ENCODE results near the gene ROBO3.

The ROBO3 gene

DNA sequence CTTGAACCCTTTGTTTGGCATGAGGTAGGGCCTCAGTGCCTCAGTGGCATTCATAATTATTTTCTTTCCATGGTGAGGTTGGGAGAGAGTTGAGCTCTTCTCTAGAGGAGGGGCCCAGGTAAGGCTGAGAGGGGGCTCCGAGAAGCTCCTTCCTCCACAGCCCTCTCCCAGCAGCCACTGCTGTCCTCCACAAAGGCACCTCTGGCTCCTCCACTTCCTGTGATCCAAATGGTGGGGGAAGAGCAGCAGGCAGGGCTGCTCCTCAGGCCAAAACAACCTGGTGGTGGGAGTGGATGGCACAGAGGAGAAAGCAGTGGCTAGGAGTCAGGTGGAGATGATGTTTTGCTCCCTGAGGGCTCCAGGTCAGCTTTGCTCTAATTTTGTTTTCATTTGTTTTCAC, 19.1 kb downstream of the ROBO3 start:
- Histone ChIP-seq H2AFZ (ENCODE audit: low read length) (no peak overlapping the region), H3F3A (ENCODE audit: insufficient read depth, low read length) (no peaks in the 10 kb centered on the region)

DNA sequence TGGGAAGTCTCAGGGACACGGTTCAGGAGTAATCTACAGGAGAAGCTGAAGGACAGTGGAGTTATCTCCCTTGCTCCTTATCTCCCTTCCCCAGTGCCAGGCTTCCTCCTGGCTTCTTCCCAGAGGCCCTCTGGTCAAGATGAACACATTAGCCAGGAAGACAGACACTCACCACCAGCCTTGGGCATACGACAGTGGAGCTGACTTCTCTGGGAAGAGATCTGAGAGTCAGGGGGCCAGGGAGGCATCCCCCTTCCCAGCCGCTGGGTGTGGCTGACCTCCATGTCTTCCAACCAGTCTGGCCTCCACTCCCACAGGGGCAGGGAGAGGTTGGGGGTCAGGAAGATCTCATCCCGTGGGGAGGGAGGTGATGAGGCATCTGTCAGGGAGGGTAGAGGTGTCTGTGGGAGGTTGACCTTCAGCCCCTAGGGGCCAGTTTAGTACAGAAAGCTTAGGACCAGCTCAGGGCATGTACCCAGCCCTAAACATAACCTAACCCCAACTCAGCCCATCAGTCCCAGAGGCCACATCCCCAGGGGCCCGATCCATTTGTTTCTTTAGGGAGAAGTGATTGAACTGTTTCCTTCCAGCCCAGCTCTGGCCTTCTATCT, 19.7 kb downstream of the ROBO3 start:
- H3K9me2 ChIP-seq (ENCODE audit: low read depth, low read length) = no peaks in the 10 kb centered on the region
- TF ChIP-seq EZH2 (IDR thresholded peaks at IDR 0.05; ENCODE audit: borderline replicate concordance, low read length) = no peak
- TF ChIP-seq, protein P1, sequence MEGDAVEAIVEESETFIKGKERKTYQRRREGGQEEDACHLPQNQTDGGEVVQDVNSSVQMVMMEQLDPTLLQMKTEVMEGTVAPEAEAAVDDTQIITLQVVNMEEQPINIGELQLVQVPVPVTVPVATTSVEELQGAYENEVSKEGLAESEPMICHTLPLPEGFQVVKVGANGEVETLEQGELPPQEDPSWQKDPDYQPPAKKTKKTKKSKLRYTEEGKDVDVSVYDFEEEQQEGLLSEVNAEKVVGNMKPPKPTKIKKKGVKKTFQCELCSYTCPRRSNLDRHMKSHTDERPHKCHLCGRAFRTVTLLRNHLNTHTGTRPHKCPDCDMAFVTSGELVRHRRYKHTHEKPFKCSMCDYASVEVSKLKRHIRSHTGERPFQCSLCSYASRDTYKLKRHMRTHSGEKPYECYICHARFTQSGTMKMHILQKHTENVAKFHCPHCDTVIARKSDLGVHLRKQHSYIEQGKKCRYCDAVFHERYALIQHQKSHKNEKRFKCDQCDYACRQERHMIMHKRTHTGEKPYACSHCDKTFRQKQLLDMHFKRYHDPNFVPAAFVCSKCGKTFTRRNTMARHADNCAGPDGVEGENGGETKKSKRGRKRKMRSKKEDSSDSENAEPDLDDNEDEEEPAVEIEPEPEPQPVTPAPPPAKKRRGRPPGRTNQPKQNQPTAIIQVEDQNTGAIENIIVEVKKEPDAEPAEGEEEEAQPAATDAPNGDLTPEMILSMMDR (IDR thresholded peaks at IDR 0.05; ENCODE audit: low read length) = no peak
- no peak overlapping the region for H3K9ac ChIP-seq (ENCODE audit: low read length)

More for the DNA sequence above, 19.1 kb downstream of the ROBO3 start:
- Histone ChIP-seq H3K9me3 (ENCODE audit: low read length) (no peaks in the 10 kb centered on the region), H3K79me2 (ENCODE audit: insufficient read depth, low read length) (no peaks in the 10 kb centered on the region), H3K4me2 (ENCODE audit: low read length) (no peak overlapping the region), H4K20me1 (ENCODE audit: insufficient read depth, low read length) (no peaks in the 10 kb centered on the region), H3K9ac (ENCODE audit: low read length) (no peak overlapping the region), H3K27ac (ENCODE audit: low read depth, low read length, poor library complexity, severe bottlenecking) (no peak overlapping the region), H3K4me1 (ENCODE audit: insufficient read depth, low read length, severe bottlenecking) (no peaks in the 10 kb centered on the region), H3K4me3 (ENCODE audit: low read depth, low read length, poor library complexity, severe bottlenecking) (no peak overlapping the region), H3K27me3 (ENCODE audit: insufficient read depth, low read length) (no peaks in the 10 kb centered on the region), H3K36me3 (ENCODE audit: insufficient read depth, low read length) (no peaks in the 10 kb centered on the region), H3K9me2 (ENCODE audit: low read depth, low read length) (no peaks in the 10 kb centered on the region)
- no peak for TF ChIP-seq EZH2 (IDR thresholded peaks at IDR 0.05; ENCODE audit: borderline replicate concordance, low read length)
- TF ChIP-seq, protein P1 (IDR thresholded peaks at IDR 0.05; ENCODE audit: low read length) = no peak

DNA sequence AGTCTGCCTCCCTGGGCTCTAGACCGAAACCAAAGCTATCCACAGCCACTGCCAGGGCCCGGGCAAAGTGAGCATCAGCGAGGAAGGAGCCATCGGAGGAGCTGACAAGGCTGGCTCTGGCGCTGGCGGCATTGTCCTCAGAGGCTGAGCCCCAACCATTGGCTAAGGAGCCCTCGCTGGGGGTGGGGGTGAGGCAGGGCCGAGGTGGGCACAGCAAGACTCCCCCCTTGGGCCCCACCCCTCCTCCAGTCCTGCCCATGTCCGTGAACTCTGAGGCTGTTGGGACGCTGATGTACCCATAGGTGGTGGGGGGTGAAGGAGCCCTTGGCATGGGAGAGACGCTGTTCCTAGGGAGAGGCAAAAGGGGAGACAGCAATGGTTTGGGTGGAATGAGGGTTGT, 21.2 kb downstream of the ROBO3 start:
- no peaks in the 10 kb centered on the region for H3K9me2 ChIP-seq (ENCODE audit: low read depth, low read length)
- no peak overlapping the region for H3K27ac ChIP-seq (ENCODE audit: low read depth, low read length, poor library complexity, severe bottlenecking)
- no peaks in the 10 kb centered on the region for H3K36me3 ChIP-seq (ENCODE audit: insufficient read depth, low read length)
- no peaks in the 10 kb centered on the region for H3K27me3 ChIP-seq (ENCODE audit: insufficient read depth, low read length)
- no peaks in the 10 kb centered on the region for H3F3A ChIP-seq (ENCODE audit: insufficient read depth, low read length)
- no peak overlapping the region for H2AFZ ChIP-seq (ENCODE audit: low read length)
- no peaks in the 10 kb centered on the region for H3K9me3 ChIP-seq (ENCODE audit: low read length)
- H3K9ac ChIP-seq (ENCODE audit: low read length) = no peak overlapping the region
- TF ChIP-seq EZH2 (IDR thresholded peaks at IDR 0.05; ENCODE audit: borderline replicate concordance, low read length) = no peak
- TF ChIP-seq, protein P1 (IDR thresholded peaks at IDR 0.05; ENCODE audit: low read length) = no peak
- no peaks in the 10 kb centered on the region for H3K79me2 ChIP-seq (ENCODE audit: insufficient read depth, low read length)
- no peak overlapping the region for H3K4me2 ChIP-seq (ENCODE audit: low read length)
- H4K20me1 ChIP-seq (ENCODE audit: insufficient read depth, low read length) = no peaks in the 10 kb centered on the region
- H3K4me1 ChIP-seq (ENCODE audit: insufficient read depth, low read length, severe bottlenecking) = no peaks in the 10 kb centered on the region
- H3K4me3 ChIP-seq (ENCODE audit: low read depth, low read length, poor library complexity, severe bottlenecking) = no peak overlapping the region

More for the DNA sequence above, 19.7 kb downstream of the ROBO3 start:
- Histone ChIP-seq H3K4me2 (ENCODE audit: low read length) (no peak overlapping the region), H3K4me3 (ENCODE audit: low read depth, low read length, poor library complexity, severe bottlenecking) (no peak overlapping the region), H3K79me2 (ENCODE audit: insufficient read depth, low read length) (no peaks in the 10 kb centered on the region), H4K20me1 (ENCODE audit: insufficient read depth, low read length) (no peaks in the 10 kb centered on the region), H3K4me1 (ENCODE audit: insufficient read depth, low read length, severe bottlenecking) (no peaks in the 10 kb centered on the region), H2AFZ (ENCODE audit: low read length) (no peak overlapping the region), H3K36me3 (ENCODE audit: insufficient read depth, low read length) (no peaks in the 10 kb centered on the region), H3K9me3 (ENCODE audit: low read length) (no peaks in the 10 kb centered on the region), H3F3A (ENCODE audit: insufficient read depth, low read length) (no peaks in the 10 kb centered on the region), H3K27me3 (ENCODE audit: insufficient read depth, low read length) (no peaks in the 10 kb centered on the region), H3K27ac (ENCODE audit: low read depth, low read length, poor library complexity, severe bottlenecking) (no peak overlapping the region)

Measured in OCI-LY1 (cell line).